HepG2 (cell line): ENCODE measurements around the gene RAN. TPM values are rescaled to one million over a fixed set of nuclear protein-coding genes. Genes with fewer than 3 reads are reported as not detected.

Source experiments
- ARID2 ChIP-seq: sonication (generic); formaldehyde crosslinking; IDR thresholded peaks from 2 replicates; pipeline ENCODE4 v1.8.1; 2022; ENCODE audit warnings: mild to moderate bottlenecking, missing genetic modification reagents, borderline replicate concordance
- BRCA1 ChIP-seq: sonication (generic); formaldehyde crosslinking; IDR thresholded peaks from 2 replicates; pipeline ENCODE4 v1.4.0; 2020; ENCODE audit warnings: missing genetic modification reagents
- CBX5 ChIP-seq: sonication (generic); formaldehyde crosslinking; IDR thresholded peaks from 2 replicates; pipeline ENCODE4 v1.4.0; 2020; ENCODE audit warnings: missing genetic modification reagents, borderline replicate concordance
- FOSL2 ChIP-seq: sonication (generic); formaldehyde crosslinking; IDR thresholded peaks from 2 replicates; pipeline ENCODE4 v1.4.0; 2020; ENCODE audit warnings: missing genetic modification reagents
- HNF4A ChIP-seq: sonication (generic); formaldehyde crosslinking; IDR thresholded peaks from 2 replicates; pipeline ENCODE4 v1.4.0; 2020; ENCODE audit warnings: missing genetic modification reagents
- HOXA5 ChIP-seq: sonication (generic); formaldehyde crosslinking; IDR thresholded peaks from 2 replicates; pipeline ENCODE4 v1.4.0; 2020; ENCODE audit warnings: missing genetic modification reagents
- LRRFIP1 ChIP-seq: sonication (generic); formaldehyde crosslinking; conservative IDR thresholded peaks from 2 replicates; pipeline ENCODE4 v1.4.0; 2020; ENCODE audit warnings: missing genetic modification reagents
- MAX ChIP-seq: IDR thresholded peaks from 2 replicates; pipeline ENCODE4 v1.6.1; 2012; ENCODE audit warnings: inconsistent platforms
- MEIS1 ChIP-seq: sonication (generic); formaldehyde crosslinking; IDR thresholded peaks from 2 replicates; pipeline ENCODE4 v1.9.0; 2021; ENCODE audit warnings: mild to moderate bottlenecking, missing genetic modification reagents, moderate library complexity, borderline replicate concordance
- NBN ChIP-seq: fragments of 450-650 bp; conservative IDR thresholded peaks from 2 replicates; pipeline ENCODE4 v1.6.1; 2017
- NFKB2 ChIP-seq: sonication (generic); formaldehyde crosslinking; IDR thresholded peaks from 2 replicates; pipeline ENCODE4 v1.4.0; 2020; ENCODE audit warnings: missing genetic modification reagents, borderline replicate concordance
- PRDM15 ChIP-seq: sonication (generic); formaldehyde crosslinking; IDR thresholded peaks from 2 replicates; pipeline ENCODE4 v1.4.0; 2020; ENCODE audit warnings: missing genetic modification reagents
- PRPF4 ChIP-seq: fragments of 200-400 bp; formaldehyde crosslinking; IDR thresholded peaks from 2 replicates; pipeline ENCODE4 v1.6.1; 2016; ENCODE audit warnings: low read length, low read depth; ENCODE audit not compliant: poor library complexity, severe bottlenecking
- SATB2 ChIP-seq: sonication (generic); formaldehyde crosslinking; IDR thresholded peaks from 2 replicates; pipeline ENCODE4 v1.5.0; 2020; ENCODE audit warnings: missing genetic modification reagents
- TMF1 ChIP-seq: sonication (generic); formaldehyde crosslinking; IDR thresholded peaks from 2 replicates; pipeline ENCODE4 v1.8.1; 2022; ENCODE audit warnings: low read depth, missing genetic modification reagents
- ZNF121 ChIP-seq: sonication (generic); formaldehyde crosslinking; IDR thresholded peaks from 2 replicates; pipeline ENCODE4 v1.5.0; 2020; ENCODE audit warnings: mild to moderate bottlenecking, missing genetic modification reagents
- ZNF232 ChIP-seq: sonication (generic); formaldehyde crosslinking; IDR thresholded peaks from 2 replicates; pipeline ENCODE4 v1.4.0; 2020; ENCODE audit warnings: missing genetic modification reagents, borderline replicate concordance
- ZNF24 ChIP-seq: fragments of 450-650 bp; IDR thresholded peaks from 2 replicates; pipeline ENCODE4 v1.6.1; 2017; ENCODE audit warnings: antibody characterized with exemption, mild to moderate bottlenecking
- ZNF557 ChIP-seq: sonication (generic); formaldehyde crosslinking; IDR thresholded peaks from 2 replicates; pipeline ENCODE4 v1.4.0; 2020; ENCODE audit warnings: missing genetic modification reagents
- ZNF709 ChIP-seq: sonication (generic); formaldehyde crosslinking; IDR thresholded peaks from 2 replicates; pipeline ENCODE4 v1.5.0; 2020; ENCODE audit warnings: mild to moderate bottlenecking, missing genetic modification reagents
- polyA plus RNA-seq, 8 experiments: library from polyadenylated mRNA; depleted of rRNA in 3 of 8; stranded (reverse) in 7 of 8; unstranded in 1 of 8; fragments of >200 nt; fragmentation: Illumina TruSeq in 4 of 8; extraction: Trizol in 4 of 8; gene quantifications; 2 replicates each; pipeline versions ENCODE4 v1.2.1 to v1.2.3, GENCODE V29; 2011 to 2016; ENCODE audit warnings: low read depth in 4 of 8, missing spikeins in 1 of 8, mixed read lengths in 1 of 8; ENCODE audit not compliant: insufficient read depth in 1 of 8
- total RNA-seq, 5 experiments: library from RNA; depleted of rRNA; stranded (reverse); fragments of >200 nt; fragmentation: Illumina TruSeq; extraction: Trizol; gene quantifications; 2 replicates each; pipeline ENCODE4 v1.2.3, GENCODE V29; 2016; ENCODE audit warnings: low read depth in 1 of 5
- TF ChIP-seq, protein P1 (sequence below): sonication (generic); formaldehyde crosslinking; IDR thresholded peaks from 2 replicates; pipeline ENCODE4 v1.4.0; 2020; ENCODE audit warnings: mild to moderate bottlenecking, missing genetic modification reagents
- TF ChIP-seq, protein P2 (sequence below): sonication (generic); formaldehyde crosslinking; IDR thresholded peaks from 2 replicates; pipeline ENCODE4 v1.5.1; 2020; ENCODE audit warnings: missing genetic modification reagents, mild to moderate bottlenecking, borderline replicate concordance

The RAN gene
- total and polyA plus RNA-seq, 2 of the 13 experiments (the other 11 are each of a cell fraction or from before 2014, with no cell fraction given): 1,335 to 1,630 TPM

DNA sequence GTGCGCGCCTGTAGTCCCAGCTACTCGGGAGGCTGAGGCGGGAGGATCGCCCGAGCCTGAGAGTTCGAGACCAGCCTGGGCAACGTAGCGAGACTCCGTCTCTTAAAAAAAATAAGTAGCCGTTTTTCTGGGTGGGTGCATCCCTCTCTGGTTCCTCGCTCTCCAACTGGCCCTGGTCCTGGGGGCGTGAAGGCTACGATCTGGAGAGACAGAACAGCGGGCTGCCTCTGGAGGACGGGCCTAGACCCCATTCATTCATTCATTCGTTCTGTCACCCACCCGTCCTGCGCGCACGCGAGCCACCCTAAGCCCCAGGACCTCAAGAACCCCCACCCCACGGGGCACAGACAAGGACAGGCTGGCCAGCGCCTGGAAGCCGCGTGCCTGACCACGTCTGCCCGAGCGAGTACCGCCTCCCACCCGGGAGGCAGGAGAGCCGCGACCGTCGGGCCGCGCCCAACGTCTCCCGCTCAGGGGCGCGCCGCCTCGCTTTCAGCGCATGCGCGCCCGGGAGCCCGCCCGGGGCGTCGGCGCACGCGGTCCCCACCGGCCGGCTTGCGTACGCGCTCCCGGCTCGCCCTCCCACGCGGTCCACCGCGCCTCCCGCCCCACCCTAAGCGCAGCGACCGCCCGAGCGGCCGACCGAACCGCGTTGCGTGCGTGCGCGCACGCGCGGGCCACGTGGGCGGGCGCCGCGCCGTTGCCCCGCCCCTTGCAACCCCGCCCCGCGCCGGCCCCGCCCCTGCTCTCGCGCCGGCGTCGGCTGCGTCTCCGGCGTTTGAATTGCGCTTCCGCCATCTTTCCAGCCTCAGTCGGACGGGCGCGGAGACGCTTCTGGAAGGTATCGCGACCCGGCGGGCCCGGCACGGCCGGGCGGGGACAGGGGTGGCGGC lies at the start of gene RAN (continued):
- TF ChIP-seq LRRFIP1 (CRISPR knock-in tag) (no peak), HOXA5 (peak; percentile 62; the same call in 1 of the 2 replicates), MAX (peak; percentile 97), PRDM15 (CRISPR knock-in tag) (0 out of 2 replicates have a peak, but pooled peaks have one; percentile 23), NBN (no peak), TMF1 (CRISPR knock-in tag) (peak; percentile 69; the same call in 1 of the 2 replicates), ZNF232 (CRISPR knock-in tag) (peak; percentile 93; the same call in 1 of the 2 replicates), MEIS1 (CRISPR knock-in tag) (no peak), ZNF121 (CRISPR knock-in tag) (peak; percentile 94), PRPF4 (no peak), NFKB2 (CRISPR knock-in tag) (peak; percentile 92), ZNF709 (CRISPR knock-in tag) (peak; percentile 71), ARID2 (no peak), BRCA1 (CRISPR knock-in tag) (no peak), HNF4A (CRISPR knock-in tag) (no peak), ZNF557 (CRISPR knock-in tag) (0 out of 2 replicates have a peak, but pooled peaks have one; percentile 33), ZNF24 (peak; percentile 86; the same call in 1 of the 2 replicates), SATB2 (0 out of 2 replicates have a peak, but pooled peaks have one; percentile 64), CBX5 (CRISPR knock-in tag) (no peak), FOSL2 (CRISPR knock-in tag) (no peak)
- TF ChIP-seq, protein P1, sequence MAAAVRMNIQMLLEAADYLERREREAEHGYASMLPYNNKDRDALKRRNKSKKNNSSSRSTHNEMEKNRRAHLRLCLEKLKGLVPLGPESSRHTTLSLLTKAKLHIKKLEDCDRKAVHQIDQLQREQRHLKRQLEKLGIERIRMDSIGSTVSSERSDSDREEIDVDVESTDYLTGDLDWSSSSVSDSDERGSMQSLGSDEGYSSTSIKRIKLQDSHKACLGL: no peak; the same call in 1 of the 2 replicates
- TF ChIP-seq, protein P2, sequence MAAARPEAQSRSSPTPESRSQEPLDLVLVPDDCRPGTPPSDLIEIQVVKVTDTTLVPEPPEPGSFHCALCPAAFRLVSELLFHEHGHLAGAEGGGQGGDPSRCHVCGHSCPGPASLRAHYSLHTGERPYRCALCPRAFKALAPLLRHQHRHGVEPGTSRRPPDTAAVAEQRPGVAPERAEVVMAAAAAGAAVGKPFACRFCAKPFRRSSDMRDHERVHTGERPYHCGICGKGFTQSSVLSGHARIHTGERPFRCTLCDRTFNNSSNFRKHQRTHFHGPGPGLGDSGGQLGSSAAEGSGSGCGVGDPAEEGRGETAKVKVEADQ (CRISPR knock-in tag): no peak; the same call in 1 of the 2 replicates
